H9 (cell line): Measurements from ENCODE around the gene NAPB. TPM values are rescaled to one million over a fixed set of nuclear protein-coding genes. Genes with fewer than 3 reads are reported as not detected.

Experiments
- DNase-seq: peaks from one replicate; pipeline ENCODE4 v3.0.0-alpha.2; 2017
- H2AFZ ChIP-seq: one replicate; pipeline ENCODE4 v1.6.1; 2013; ENCODE audit warnings: mild to moderate bottlenecking, low read length, control low read depth, moderate library complexity
- H2AK5ac ChIP-seq: 2 replicates; pipeline ENCODE4 v1.6.1; 2013; ENCODE audit warnings: low read length, control low read depth, mixed read lengths; ENCODE audit not compliant: insufficient read length
- H2BK120ac ChIP-seq: one replicate; pipeline ENCODE4 v1.6.1; 2013; ENCODE audit warnings: low read depth, mild to moderate bottlenecking, low read length, control low read depth, inconsistent platforms; ENCODE audit not compliant: poor library complexity, severe bottlenecking
- H2BK12ac ChIP-seq: 2 replicates; pipeline ENCODE4 v1.6.1; 2013; ENCODE audit warnings: low read length, control low read depth, mixed read lengths, low read depth; ENCODE audit not compliant: insufficient read length
- H2BK15ac ChIP-seq: 2 replicates; pipeline ENCODE4 v1.6.1; 2013; ENCODE audit warnings: low read depth, low read length, control low read depth
- H2BK20ac ChIP-seq: one replicate; pipeline ENCODE4 v1.6.1; 2013; ENCODE audit warnings: low read depth, mild to moderate bottlenecking, low read length, control low read depth, inconsistent platforms; ENCODE audit not compliant: poor library complexity, severe bottlenecking
- H2BK5ac ChIP-seq: 2 replicates; pipeline ENCODE4 v1.6.1; 2013; ENCODE audit warnings: low read length, control low read depth, mixed read lengths; ENCODE audit not compliant: insufficient read length
- H3K14ac ChIP-seq: 2 replicates; pipeline ENCODE4 v1.6.1; 2013; ENCODE audit warnings: low read length, control low read depth; ENCODE audit not compliant: insufficient read depth
- H3K18ac ChIP-seq: 2 replicates; pipeline ENCODE4 v1.6.1; 2013; ENCODE audit warnings: low read depth, mild to moderate bottlenecking, mixed read lengths, low read length, control low read depth; ENCODE audit not compliant: insufficient read length
- H3K23ac ChIP-seq: 2 replicates; pipeline ENCODE4 v1.6.1; 2013; ENCODE audit warnings: low read length, control low read depth, mixed read lengths, low read depth; ENCODE audit not compliant: insufficient read length
- H3K23me2 ChIP-seq: 2 replicates; pipeline ENCODE4 v1.6.1; 2013; ENCODE audit warnings: low read depth, mild to moderate bottlenecking, mixed read lengths, low read length, control low read depth; ENCODE audit not compliant: insufficient read length, poor library complexity, severe bottlenecking
- H3K27ac ChIP-seq: 2 replicates; pipeline ENCODE4 v1.5.1; 2013; ENCODE audit warnings: low read length, control low read depth, mixed read lengths, low read depth; ENCODE audit not compliant: insufficient read length
- H3K27me3 ChIP-seq: 2 replicates; pipeline ENCODE4 v1.6.1; 2013; ENCODE audit warnings: low read length, control low read depth, inconsistent platforms; ENCODE audit not compliant: insufficient read depth
- H3K4ac ChIP-seq: 2 replicates; pipeline ENCODE4 v1.6.1; 2013; ENCODE audit warnings: low read depth, mild to moderate bottlenecking, control low read depth, inconsistent platforms, low read length, moderate library complexity
- H3K4me1 ChIP-seq: 2 replicates; pipeline ENCODE4 v1.6.1; 2013; ENCODE audit warnings: low read length, control low read depth, inconsistent platforms; ENCODE audit not compliant: insufficient read depth
- H3K4me2 ChIP-seq: 2 replicates; pipeline ENCODE4 v1.6.1; 2013; ENCODE audit warnings: low read length, control low read depth, mixed read lengths; ENCODE audit not compliant: insufficient read length, insufficient read depth
- H3K56ac ChIP-seq: 2 replicates; pipeline ENCODE4 v1.6.1; 2013; ENCODE audit warnings: low read depth, mild to moderate bottlenecking, mixed read lengths, low read length, control low read depth; ENCODE audit not compliant: insufficient read length
- H3K79me1 ChIP-seq: 2 replicates; pipeline ENCODE4 v1.6.1; 2013; ENCODE audit warnings: low read depth, mild to moderate bottlenecking, moderate library complexity, low read length, control low read depth, inconsistent platforms; ENCODE audit not compliant: insufficient read depth, poor library complexity, severe bottlenecking
- H3K79me2 ChIP-seq: 2 replicates; pipeline ENCODE4 v1.6.1; 2013; ENCODE audit warnings: low read length, control low read depth, inconsistent platforms; ENCODE audit not compliant: insufficient read depth
- H3K9ac ChIP-seq: 2 replicates; pipeline ENCODE4 v1.6.1; 2013; ENCODE audit warnings: low read length, control low read depth, mixed read lengths; ENCODE audit not compliant: insufficient read length; ENCODE audit errors: extremely low read depth
- H3K9me3 ChIP-seq: one replicate; pipeline ENCODE4 v1.6.1; 2013; ENCODE audit warnings: low read depth, low read length, inconsistent platforms; ENCODE audit not compliant: control insufficient read depth
- H3T11ph ChIP-seq: one replicate; pipeline ENCODE4 v1.6.1; 2013; ENCODE audit warnings: mild to moderate bottlenecking, low read length, control low read depth, inconsistent platforms
- H4K20me1 ChIP-seq: one replicate; pipeline ENCODE4 v1.6.1; 2013; ENCODE audit not compliant: control insufficient read depth, insufficient read length, insufficient read depth
- H4K5ac ChIP-seq: 2 replicates; pipeline ENCODE4 v1.6.1; 2013; ENCODE audit warnings: low read depth, mild to moderate bottlenecking, mixed read lengths, low read length, control low read depth; ENCODE audit not compliant: insufficient read length
- H4K8ac ChIP-seq: replicated peaks from 2 replicates; pipeline ENCODE4 v1.6.1; 2013; ENCODE audit warnings: low read length, control low read depth, mixed read lengths, low read depth; ENCODE audit not compliant: insufficient read length
- H4K91ac ChIP-seq: 2 replicates; pipeline ENCODE4 v1.6.1; 2013; ENCODE audit warnings: low read depth, mild to moderate bottlenecking, moderate library complexity, mixed read lengths, low read length, control low read depth; ENCODE audit not compliant: insufficient read length
- H3K27ac Mint-ChIP-seq, 3 experiments: 2 replicates in 2 of 3; 3 replicates in 1 of 3; pipeline ENCODE4 v1.8.0; 2020 to 2021; ENCODE audit warnings: mixed read lengths in 3 of 3, mild to moderate bottlenecking in 1 of 3, moderate library complexity in 1 of 3
- H3K27me3 Mint-ChIP-seq: 2 replicates; pipeline ENCODE4 v1.8.0; 2021; ENCODE audit warnings: low read depth, mild to moderate bottlenecking, moderate library complexity, mixed read lengths
- H3K36me3 Mint-ChIP-seq, 3 experiments: 2 replicates in 2 of 3; 3 replicates in 1 of 3; pipeline ENCODE4 v1.8.0; 2020 to 2021; ENCODE audit warnings: low read depth in 3 of 3, mixed read lengths in 3 of 3; ENCODE audit not compliant: insufficient read depth in 1 of 3
- H3K4me1 Mint-ChIP-seq, 2 experiments: 2 replicates each; pipeline ENCODE4 v1.8.0; 2020; ENCODE audit warnings: mixed read lengths in 2 of 2
- H3K4me3 Mint-ChIP-seq, 2 experiments: 2 replicates in 1 of 2; 3 replicates in 1 of 2; pipeline ENCODE4 v1.8.0; 2020 to 2021; ENCODE audit warnings: mild to moderate bottlenecking in 2 of 2, mixed read lengths in 2 of 2, moderate library complexity in 1 of 2
- H3K9me3 Mint-ChIP-seq, 2 experiments: 2 replicates in 1 of 2; 3 replicates in 1 of 2; pipeline ENCODE4 v1.8.0; 2020; ENCODE audit warnings: mild to moderate bottlenecking in 2 of 2, mixed read lengths in 2 of 2, moderate library complexity in 1 of 2
- CTCF ChIP-seq: fragments of 200-600 bp; sonication (generic); conservative IDR thresholded peaks from 3 replicates; pipeline ENCODE4 v1.8.0; 2021; ENCODE audit warnings: antibody characterized with exemption, mild to moderate bottlenecking
- whole genome bisulfite sequencing: extraction: QIAGEN DNeasy Blood & Tissue Kit; methylation state at CpG from one replicate; pipeline ENCODE4 v1.1.7; 2013; ENCODE audit warnings: missing lambda C conversion rate, low lambda C conversion rate, mixed read lengths; ENCODE audit not compliant: insufficient read length; ENCODE audit errors: extremely low coverage; 5-methylcytosine and 5-hydroxymethylcytosine counted together
- total RNA-seq: library from RNA; stranded (reverse); gene quantifications from 2 replicates; pipeline ENCODE4 v1.2.1, GENCODE V29; 2021

Gene NAPB
- total RNA-seq, 1 experiment from 2014 or later = 10.4 TPM

- Histone ChIP-seq H3K79me2 (no peaks in the 10 kb centered on the region), H4K8ac (no peak overlapping the region), H3K79me1 (no peaks in the 10 kb centered on the region), H4K20me1 (no peaks in the 10 kb centered on the region), H3K14ac (no peak overlapping the region), H3K9me3 (no peaks in the 10 kb centered on the region), H2BK5ac (no peak overlapping the region), H2BK20ac (no peak overlapping the region), H2AFZ (no peak overlapping the region), H2BK15ac (no peak overlapping the region), H3K23me2 (no peaks in the 10 kb centered on the region), H3K56ac (no peak overlapping the region), H3T11ph (no peak overlapping the region), H3K4me1 (no peaks in the 10 kb centered on the region; the same call in 1 of the 2 replicates), H3K9ac (no peak overlapping the region), H2AK5ac (no peak overlapping the region), H3K23ac (peak overlapping the region; percentile 5), H2BK120ac (no peak overlapping the region), H2BK12ac (no peak overlapping the region), H3K27ac (no peak overlapping the region), H4K5ac (no peak overlapping the region), H3K18ac (no peak overlapping the region), H3K4ac (no peak overlapping the region), H3K27me3 (no peaks in the 10 kb centered on the region), H4K91ac (no peak overlapping the region), H3K4me2 (no peak overlapping the region)
- WGBS = 100% methylated on average over 1 of the region's 4 CpGs
- Mint-ChIP-seq H3K27me3 (peaks cover 2% of the 10 kb centered on the region; the same call in 1 of the 2 replicates), H3K9me3 (no peaks in the 10 kb centered on the region), H3K4me3 (no peak overlapping the region; a peak in 1 of 5 replicates), H3K27ac (no peak overlapping the region; a peak in 1 of 7 replicates), H3K36me3 (no peaks in the 10 kb centered on the region), H3K4me1 (peaks cover 5 to 8% of the 10 kb centered on the region in 2 experiments)
- no peak for TF ChIP-seq CTCF
- no peak for DNase-seq
Observed at GRCh38 chr20:23444859-23445258, 23.6 kb upstream of the NAPB start.
